Mesodermal cell (in vitro differentiated cells): ENCODE measurements around the gene NDC80.

Experiments
- H3K27ac ChIP-seq: 2 replicates; pipeline ENCODE4 v1.7.0; 2013; ENCODE audit warnings: mild to moderate bottlenecking, low read depth, low read length, moderate library complexity; ENCODE audit not compliant: severe bottlenecking
- H3K36me3 ChIP-seq: 2 replicates; pipeline ENCODE4 v1.7.1; 2013; ENCODE audit warnings: mild to moderate bottlenecking, low read length, moderate library complexity; ENCODE audit not compliant: control insufficient read depth, insufficient read depth
- H3K4me1 ChIP-seq: one replicate; pipeline ENCODE4 v1.7.1; 2013; ENCODE audit warnings: mild to moderate bottlenecking, low read length; ENCODE audit not compliant: insufficient read depth, control insufficient read depth, poor library complexity, severe bottlenecking
- H3K4me3 ChIP-seq: 2 replicates; pipeline ENCODE4 v1.7.0; 2013; ENCODE audit warnings: low read length, control low read depth, mild to moderate bottlenecking; ENCODE audit not compliant: insufficient read depth, poor library complexity, severe bottlenecking; ENCODE audit errors: extremely low read depth
- H3K9me3 ChIP-seq: 2 replicates; pipeline ENCODE4 v1.7.1; 2013; ENCODE audit warnings: mild to moderate bottlenecking, low read length, moderate library complexity; ENCODE audit not compliant: control insufficient read depth
- WGBS, 2 experiments: methylation state at CpG; one replicate each; pipeline ENCODE4 v1.1.5; 2013; ENCODE audit warnings: missing lambda C conversion rate in 2 of 2; ENCODE audit not compliant: insufficient coverage in 2 of 2; 5-methylcytosine and 5-hydroxymethylcytosine counted together

The NDC80 gene

GRCh38 chr18:2555895-2556294 is 15.5 kb upstream of the NDC80 start:
- Histone ChIP-seq H3K27ac (no peak overlapping the region), H3K4me1 (peaks cover 8% of the 10 kb centered on the region), H3K4me3 (no peak overlapping the region), H3K36me3 (no peaks in the 10 kb centered on the region), H3K9me3 (no peaks in the 10 kb centered on the region)
- WGBS, 2 experiments = 50 to 66% methylated on average over 2 to 3 of the region's 4 CpGs

- Histone ChIP-seq H3K4me3 (no peak overlapping the region), H3K27ac (no peak overlapping the region), H3K36me3 (peaks cover 5% of the 10 kb centered on the region), H3K4me1 (peaks cover 8% of the 10 kb centered on the region), H3K9me3 (no peaks in the 10 kb centered on the region)
- WGBS, 2 experiments = no CpG with 5 or more reads among the region's 1 CpG
Measured at GRCh38 chr18:2557536-2557935, 13.8 kb upstream of the NDC80 start.

GRCh38 chr18:2559249-2559648 is 12.1 kb upstream of the NDC80 start:
- no CpG with 5 or more reads among the region's 1 CpG for whole genome bisulfite sequencing, 2 experiments
- Histone ChIP-seq H3K4me3 (no peak overlapping the region), H3K36me3 (peaks cover 5% of the 10 kb centered on the region), H3K4me1 (peaks cover 8% of the 10 kb centered on the region), H3K27ac (no peak overlapping the region), H3K9me3 (no peaks in the 10 kb centered on the region)

- no CpG with 5 or more reads among the region's 1 CpG for WGBS, 2 experiments
- peaks cover 12% of the 10 kb centered on the region for H3K36me3 ChIP-seq
- no peak overlapping the region for H3K4me3 ChIP-seq
- no peak overlapping the region for H3K27ac ChIP-seq
- H3K4me1 ChIP-seq = no peaks in the 10 kb centered on the region
- no peaks in the 10 kb centered on the region for H3K9me3 ChIP-seq
Measured at GRCh38 chr18:2564373-2564772, 7.0 kb upstream of the NDC80 start.

GRCh38 chr18:2568129-2568528 is 3.2 kb upstream of the NDC80 start:
- H3K27ac ChIP-seq = no peak overlapping the region
- WGBS, 2 experiments = 85 to 96% methylated on average over 5 of the region's 6 CpGs
- H3K36me3 ChIP-seq = peaks cover 7% of the 10 kb centered on the region
- H3K9me3 ChIP-seq = no peaks in the 10 kb centered on the region
- no peak overlapping the region for H3K4me3 ChIP-seq
- H3K4me1 ChIP-seq = peaks cover 9% of the 10 kb centered on the region

- Histone ChIP-seq H3K4me3 (no peak overlapping the region), H3K36me3 (peaks cover 7% of the 10 kb centered on the region), H3K9me3 (no peaks in the 10 kb centered on the region), H3K27ac (no peak overlapping the region), H3K4me1 (peaks cover 12% of the 10 kb centered on the region)
- WGBS, 2 experiments = 87% methylated on average over 2 of the region's 3 CpGs
Measured at GRCh38 chr18:2568605-2569004, 2.8 kb upstream of the NDC80 start.

- Histone ChIP-seq H3K27ac (no peak overlapping the region), H3K4me3 (peak overlapping the region; percentile 80), H3K36me3 (peaks cover 8% of the 10 kb centered on the region), H3K9me3 (no peaks in the 10 kb centered on the region), H3K4me1 (peaks cover 12% of the 10 kb centered on the region)
- 86 to 96% methylated on average over 5 to 6 of the region's 10 CpGs for WGBS, 2 experiments
Measured at GRCh38 chr18:2569338-2570207, 1.8 kb upstream of the NDC80 start.

- H3K27ac ChIP-seq = peak overlapping the region; percentile 99
- no peaks in the 10 kb centered on the region for H3K9me3 ChIP-seq
- H3K4me1 ChIP-seq = peaks cover 12% of the 10 kb centered on the region
- peak overlapping the region; percentile 80 for H3K4me3 ChIP-seq
- WGBS, 2 experiments = 0 to 2% methylated on average over 11 to 15 of the region's 16 CpGs
- peaks cover 20% of the 10 kb centered on the region for H3K36me3 ChIP-seq
Measured at GRCh38 chr18:2570772-2571199, 571 bp upstream of the NDC80 start.

- Histone ChIP-seq H3K4me3 (peak overlapping the region; percentile 80), H3K4me1 (peaks cover 12% of the 10 kb centered on the region), H3K9me3 (no peaks in the 10 kb centered on the region), H3K27ac (no peak overlapping the region), H3K36me3 (peaks cover 25% of the 10 kb centered on the region)
- 0 to 18% methylated on average over 1 of the region's 1 CpG for WGBS, 2 experiments
Measured at GRCh38 chr18:2572171-2572569, 813 bp downstream of the NDC80 start.

- Histone ChIP-seq H3K27ac (no peak overlapping the region), H3K4me1 (peaks cover 12% of the 10 kb centered on the region), H3K4me3 (peak overlapping the region; percentile 80), H3K36me3 (peaks cover 29% of the 10 kb centered on the region), H3K9me3 (no peaks in the 10 kb centered on the region)
- 40% methylated on average over 1 of the region's 5 CpGs; no CpG with 5 or more reads in 1 of the 2 experiments for WGBS, 2 experiments
Measured at GRCh38 chr18:2572892-2573291, 1.5 kb downstream of the NDC80 start.

GRCh38 chr18:2573408-2573807 is 2.1 kb downstream of the NDC80 start:
- no CpG with 5 or more reads among the region's 2 CpGs for WGBS, 2 experiments
- Histone ChIP-seq H3K4me3 (peak overlapping the region; percentile 80), H3K4me1 (peaks cover 12% of the 10 kb centered on the region), H3K9me3 (no peaks in the 10 kb centered on the region), H3K27ac (no peak overlapping the region), H3K36me3 (peaks cover 34% of the 10 kb centered on the region)
